ENCODE measurements around the gene ZFYVE21.

Gene ZFYVE21

DNA sequence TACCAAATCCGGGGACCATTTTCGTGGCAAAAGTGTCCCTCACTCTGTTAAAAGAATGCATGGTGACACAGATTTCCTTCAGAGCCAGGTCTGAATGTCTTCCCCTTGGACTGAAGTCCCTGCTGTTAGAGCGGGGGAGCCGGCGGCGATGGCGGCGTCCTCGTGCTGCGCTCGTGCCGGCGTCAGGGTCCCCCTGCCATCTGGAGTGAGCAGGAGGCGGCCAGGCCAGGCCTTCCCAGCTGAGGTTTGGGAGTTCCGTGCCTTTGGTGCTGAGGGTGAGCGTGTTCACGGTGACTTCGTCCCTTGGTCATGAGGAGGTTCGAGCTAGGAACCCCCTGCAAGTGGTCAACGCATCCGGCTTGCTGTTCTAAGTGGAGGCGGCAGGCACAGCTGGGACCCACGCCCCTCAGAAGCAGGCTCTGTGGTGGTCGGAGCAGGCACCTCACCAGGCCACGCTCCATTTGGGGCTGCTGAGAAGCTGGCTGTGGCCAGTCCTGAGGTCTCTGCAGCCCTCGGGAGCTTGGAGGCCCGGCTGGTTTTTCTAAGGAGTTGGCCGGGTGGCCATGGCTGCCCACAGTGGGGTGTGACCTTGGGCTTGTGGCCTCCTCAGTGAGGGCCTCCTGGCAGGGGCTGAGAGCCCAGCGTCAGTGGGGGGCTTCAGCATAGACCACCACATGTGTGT lies 9.5 kb downstream of the ZFYVE21 start:
- no peak for DNase-seq (ENCODE audit: low read depth)
- no peak overlapping the region for H3K4me3 ChIP-seq (ENCODE audit: low read depth, low read length)
- TF ChIP-seq, protein P1, sequence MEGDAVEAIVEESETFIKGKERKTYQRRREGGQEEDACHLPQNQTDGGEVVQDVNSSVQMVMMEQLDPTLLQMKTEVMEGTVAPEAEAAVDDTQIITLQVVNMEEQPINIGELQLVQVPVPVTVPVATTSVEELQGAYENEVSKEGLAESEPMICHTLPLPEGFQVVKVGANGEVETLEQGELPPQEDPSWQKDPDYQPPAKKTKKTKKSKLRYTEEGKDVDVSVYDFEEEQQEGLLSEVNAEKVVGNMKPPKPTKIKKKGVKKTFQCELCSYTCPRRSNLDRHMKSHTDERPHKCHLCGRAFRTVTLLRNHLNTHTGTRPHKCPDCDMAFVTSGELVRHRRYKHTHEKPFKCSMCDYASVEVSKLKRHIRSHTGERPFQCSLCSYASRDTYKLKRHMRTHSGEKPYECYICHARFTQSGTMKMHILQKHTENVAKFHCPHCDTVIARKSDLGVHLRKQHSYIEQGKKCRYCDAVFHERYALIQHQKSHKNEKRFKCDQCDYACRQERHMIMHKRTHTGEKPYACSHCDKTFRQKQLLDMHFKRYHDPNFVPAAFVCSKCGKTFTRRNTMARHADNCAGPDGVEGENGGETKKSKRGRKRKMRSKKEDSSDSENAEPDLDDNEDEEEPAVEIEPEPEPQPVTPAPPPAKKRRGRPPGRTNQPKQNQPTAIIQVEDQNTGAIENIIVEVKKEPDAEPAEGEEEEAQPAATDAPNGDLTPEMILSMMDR (conservative IDR thresholded peaks at IDR 0.05; ENCODE audit: low read depth, low read length): no peak

DNA sequence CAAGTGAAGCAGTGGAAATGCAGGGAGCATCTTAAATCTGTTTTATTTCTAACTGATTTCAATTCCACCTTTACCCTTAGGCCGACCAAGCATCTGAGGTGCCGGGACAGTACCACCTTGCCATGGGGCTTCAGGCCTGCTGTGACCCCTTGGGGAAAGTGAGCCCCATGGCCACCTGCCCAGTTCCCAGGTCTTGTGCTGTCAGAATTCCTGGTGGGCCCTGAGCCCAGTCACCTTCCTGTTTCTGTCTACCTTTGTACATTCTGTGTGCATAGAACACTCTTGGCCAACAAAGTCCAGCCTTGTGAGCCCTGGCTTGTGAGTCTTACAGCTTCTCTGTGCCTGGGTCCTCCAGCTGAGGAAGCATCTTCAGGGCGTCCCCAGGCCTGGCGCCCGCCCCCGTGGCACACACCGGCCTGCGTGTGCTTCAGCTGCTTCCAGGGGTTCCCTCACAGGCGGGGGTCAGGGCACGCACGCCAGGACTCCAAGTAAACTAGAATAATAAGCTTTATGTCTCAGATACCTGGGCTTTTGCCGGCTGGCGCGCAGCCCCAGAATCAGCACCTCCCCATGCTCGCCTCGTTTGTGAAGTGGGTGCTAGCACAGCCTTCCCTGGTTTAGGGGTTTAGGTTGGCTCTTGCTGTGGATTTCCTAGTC lies 10.3 kb downstream of the ZFYVE21 start:
- no peak overlapping the region for H3K4me3 ChIP-seq (ENCODE audit: low read depth, low read length)
- TF ChIP-seq, protein P1 (conservative IDR thresholded peaks at IDR 0.05; ENCODE audit: low read depth, low read length): no peak
- DNase-seq (ENCODE audit: low read depth): no peak

GRCh38 chr14:103726474-103726873 lies 10.9 kb downstream of the ZFYVE21 start:
- TF ChIP-seq, protein P1 (conservative IDR thresholded peaks at IDR 0.05; ENCODE audit: low read depth, low read length): no peak
- no peak for DNase-seq (ENCODE audit: low read depth)
- H3K4me3 ChIP-seq (ENCODE audit: low read depth, low read length): no peak overlapping the region

DNA sequence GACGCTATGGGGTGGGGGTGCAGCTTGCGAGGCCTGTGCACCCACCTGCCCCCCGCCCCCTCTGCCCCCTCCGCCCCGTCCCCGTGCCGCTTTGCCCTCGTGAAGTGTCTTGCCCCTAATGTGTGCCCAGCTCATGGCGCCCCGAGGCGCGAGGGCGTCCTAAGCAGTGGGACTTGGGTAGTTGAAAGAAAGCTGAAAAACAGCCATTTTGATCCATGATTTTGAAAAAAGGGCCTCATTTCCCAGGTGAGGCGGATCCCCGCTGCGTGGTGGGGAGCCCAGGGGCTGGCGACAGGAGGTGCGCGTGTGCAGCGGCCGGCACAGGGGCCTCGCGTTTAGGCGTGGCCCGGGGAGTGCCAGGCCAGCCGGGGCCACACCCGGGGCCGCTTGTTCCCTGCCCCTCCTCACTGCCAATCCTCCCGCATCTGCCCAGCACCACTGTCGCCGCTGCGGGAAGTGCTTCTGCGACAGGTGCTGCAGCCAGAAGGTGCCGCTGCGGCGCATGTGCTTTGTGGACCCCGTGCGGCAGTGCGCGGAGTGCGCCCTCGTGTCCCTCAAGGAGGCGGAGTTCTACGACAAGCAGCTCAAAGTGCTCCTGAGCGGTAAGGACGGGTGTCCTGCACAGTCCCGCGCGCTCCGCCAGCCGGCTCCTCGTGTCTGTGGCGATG lies 11.8 kb downstream of the ZFYVE21 start:
- TF ChIP-seq, protein P1 (conservative IDR thresholded peaks at IDR 0.05; ENCODE audit: low read depth, low read length): no peak
- no peak overlapping the region for H3K4me3 ChIP-seq (ENCODE audit: low read depth, low read length)
- DNase-seq (ENCODE audit: low read depth): no peak

DNA sequence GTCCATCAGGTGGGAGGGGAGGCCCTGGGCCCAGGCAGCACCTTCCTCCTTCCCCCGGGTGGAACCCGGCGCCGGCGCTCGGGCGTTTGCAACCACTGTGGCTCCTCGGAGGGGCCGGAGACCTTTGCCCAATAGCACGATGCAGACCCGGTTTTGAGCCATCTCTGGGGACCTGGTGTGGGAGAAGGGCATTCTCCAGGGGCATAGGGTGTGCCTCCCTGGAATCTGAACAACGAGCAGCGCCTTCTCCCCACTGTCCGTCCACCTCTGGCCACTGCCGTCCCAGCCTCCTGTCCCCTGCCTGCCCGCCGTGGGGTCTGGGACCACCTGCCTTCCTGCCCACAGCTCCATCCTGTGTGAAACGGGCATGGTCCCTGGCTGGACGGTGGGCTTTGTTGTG lies 12.5 kb downstream of the ZFYVE21 start:
- TF ChIP-seq, protein P1 (conservative IDR thresholded peaks at IDR 0.05; ENCODE audit: low read depth, low read length): no peak
- DNase-seq (ENCODE audit: low read depth): no peak
- H3K4me3 ChIP-seq (ENCODE audit: low read depth, low read length): no peak overlapping the region

GRCh38 chr14:103728721-103729120 lies 13.1 kb downstream of the ZFYVE21 start:
- H3K4me3 ChIP-seq (ENCODE audit: low read depth, low read length): no peak overlapping the region
- TF ChIP-seq, protein P1 (conservative IDR thresholded peaks at IDR 0.05; ENCODE audit: low read depth, low read length): no peak
- no peak for DNase-seq (ENCODE audit: low read depth)

Data from choroid plexus epithelial cell (primary cell).